Measurements from ENCODE around the gene MICAL2.

The MICAL2 gene

GRCh38 chr11:12221051-12221535 is 110.7 kb downstream of the MICAL2 start:
- no peak for TF ChIP-seq CTCF (IDR thresholded peaks at IDR 0.05; ENCODE audit: extremely low read depth, insufficient read depth, missing control alignments)
- in situ Hi-C loops (cut with MboI; ENCODE audit: low pct_unique_long_range_greater_than_20kb, low sequenced_read_pairs, unreplicated experiment) = no loop called here
- no peak for DNase-seq (ENCODE audit: low spot score)

GRCh38 chr11:12222055-12222792 is 111.8 kb downstream of the MICAL2 start:
- no peak for DNase-seq (ENCODE audit: low spot score)
- no peak for TF ChIP-seq CTCF (IDR thresholded peaks at IDR 0.05; ENCODE audit: extremely low read depth, insufficient read depth, missing control alignments)
- in situ Hi-C loops (cut with MboI; ENCODE audit: low pct_unique_long_range_greater_than_20kb, low sequenced_read_pairs, unreplicated experiment) = no loop called here

GRCh38 chr11:12223771-12224536 is 113.6 kb downstream of the MICAL2 start:
- in situ Hi-C loops (cut with MboI; ENCODE audit: low pct_unique_long_range_greater_than_20kb, low sequenced_read_pairs, unreplicated experiment) = no loop called here
- DNase-seq (ENCODE audit: low spot score) = no peak
- TF ChIP-seq CTCF (IDR thresholded peaks at IDR 0.05; ENCODE audit: extremely low read depth, insufficient read depth, missing control alignments) = no peak

- TF ChIP-seq CTCF (IDR thresholded peaks at IDR 0.05; ENCODE audit: extremely low read depth, insufficient read depth, missing control alignments) = no peak
- in situ Hi-C loops (cut with MboI; ENCODE audit: low pct_unique_long_range_greater_than_20kb, low sequenced_read_pairs, unreplicated experiment) = no loop called here
- DNase-seq (ENCODE audit: low spot score) = peak; percentile 69
Measured at GRCh38 chr11:12224537-12224893, 114.1 kb downstream of the MICAL2 start.

GRCh38 chr11:12225046-12225739 is 114.8 kb downstream of the MICAL2 start:
- in situ Hi-C loops (cut with MboI; ENCODE audit: low pct_unique_long_range_greater_than_20kb, low sequenced_read_pairs, unreplicated experiment) = no loop called here

More at GRCh38 chr11:12225046-12225739, 114.8 kb downstream of the MICAL2 start:
- TF ChIP-seq CTCF (IDR thresholded peaks at IDR 0.05; ENCODE audit: extremely low read depth, insufficient read depth, missing control alignments) = no peak
- DNase-seq (ENCODE audit: low spot score) = no peak

All from GM13977 (cell line).